ENCODE results near the gene COL23A1. TPM values are rescaled to one million over a fixed set of nuclear protein-coding genes. Genes with fewer than 3 reads are reported as not detected.

Gene COL23A1
- total RNA-seq, 1 experiment from 2014 or later = not detected

DNA sequence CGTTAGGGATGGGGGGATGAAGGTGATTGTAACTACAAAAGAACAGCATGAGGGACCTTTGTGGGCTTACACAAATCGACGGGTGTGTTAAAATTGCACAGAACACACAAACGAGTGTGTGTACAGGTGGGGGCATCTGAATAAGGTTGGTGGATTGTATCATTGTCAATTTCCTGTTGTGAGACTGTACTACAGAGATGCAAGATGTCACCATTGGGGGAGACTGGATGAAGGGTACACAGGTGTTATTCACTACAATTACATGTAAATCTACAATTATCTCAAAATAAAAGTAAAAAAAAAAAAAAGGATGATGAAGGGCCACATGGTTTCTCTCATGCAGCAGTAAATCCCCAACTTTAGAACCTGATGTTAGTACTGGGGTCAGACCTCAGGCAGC is 326.1 kb downstream of the COL23A1 start:
- intact Hi-C loops (cut with micrococcal nuclease; ENCODE audit: unreplicated experiment) = no loop called here
- H3K4me3 Mint-ChIP-seq (ENCODE audit: low read depth, unreplicated experiment) = no peak overlapping the region
- no TSS peak for BruUV-seq (replicated peaks)
- no peaks in the 10 kb centered on the region for H3K36me3 Mint-ChIP-seq (ENCODE audit: insufficient read depth, unreplicated experiment)
- CTCF ChIA-PET = interaction anchor here (0.6 to 0.7 kb wide), 2 partner anchors 86 to 1133 kb away, joined by 3 to 4 read pairs; no protein-coding TSS in a partner anchor
- no peaks in the 10 kb centered on the region for H3K9me3 Mint-ChIP-seq (ENCODE audit: low read depth, unreplicated experiment)
- TF ChIP-seq, protein P1, sequence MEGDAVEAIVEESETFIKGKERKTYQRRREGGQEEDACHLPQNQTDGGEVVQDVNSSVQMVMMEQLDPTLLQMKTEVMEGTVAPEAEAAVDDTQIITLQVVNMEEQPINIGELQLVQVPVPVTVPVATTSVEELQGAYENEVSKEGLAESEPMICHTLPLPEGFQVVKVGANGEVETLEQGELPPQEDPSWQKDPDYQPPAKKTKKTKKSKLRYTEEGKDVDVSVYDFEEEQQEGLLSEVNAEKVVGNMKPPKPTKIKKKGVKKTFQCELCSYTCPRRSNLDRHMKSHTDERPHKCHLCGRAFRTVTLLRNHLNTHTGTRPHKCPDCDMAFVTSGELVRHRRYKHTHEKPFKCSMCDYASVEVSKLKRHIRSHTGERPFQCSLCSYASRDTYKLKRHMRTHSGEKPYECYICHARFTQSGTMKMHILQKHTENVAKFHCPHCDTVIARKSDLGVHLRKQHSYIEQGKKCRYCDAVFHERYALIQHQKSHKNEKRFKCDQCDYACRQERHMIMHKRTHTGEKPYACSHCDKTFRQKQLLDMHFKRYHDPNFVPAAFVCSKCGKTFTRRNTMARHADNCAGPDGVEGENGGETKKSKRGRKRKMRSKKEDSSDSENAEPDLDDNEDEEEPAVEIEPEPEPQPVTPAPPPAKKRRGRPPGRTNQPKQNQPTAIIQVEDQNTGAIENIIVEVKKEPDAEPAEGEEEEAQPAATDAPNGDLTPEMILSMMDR (IDR thresholded peaks at IDR 0.05; ENCODE audit: unreplicated experiment) = no peak
- no peak for DNase-seq
- no peaks in the 10 kb centered on the region for H3K4me1 Mint-ChIP-seq (ENCODE audit: low read depth, unreplicated experiment)
- no peak overlapping the region for H3K27ac Mint-ChIP-seq (ENCODE audit: unreplicated experiment)
- peaks cover 30% of the 10 kb centered on the region for H3K27me3 Mint-ChIP-seq (ENCODE audit: unreplicated experiment)

DNA sequence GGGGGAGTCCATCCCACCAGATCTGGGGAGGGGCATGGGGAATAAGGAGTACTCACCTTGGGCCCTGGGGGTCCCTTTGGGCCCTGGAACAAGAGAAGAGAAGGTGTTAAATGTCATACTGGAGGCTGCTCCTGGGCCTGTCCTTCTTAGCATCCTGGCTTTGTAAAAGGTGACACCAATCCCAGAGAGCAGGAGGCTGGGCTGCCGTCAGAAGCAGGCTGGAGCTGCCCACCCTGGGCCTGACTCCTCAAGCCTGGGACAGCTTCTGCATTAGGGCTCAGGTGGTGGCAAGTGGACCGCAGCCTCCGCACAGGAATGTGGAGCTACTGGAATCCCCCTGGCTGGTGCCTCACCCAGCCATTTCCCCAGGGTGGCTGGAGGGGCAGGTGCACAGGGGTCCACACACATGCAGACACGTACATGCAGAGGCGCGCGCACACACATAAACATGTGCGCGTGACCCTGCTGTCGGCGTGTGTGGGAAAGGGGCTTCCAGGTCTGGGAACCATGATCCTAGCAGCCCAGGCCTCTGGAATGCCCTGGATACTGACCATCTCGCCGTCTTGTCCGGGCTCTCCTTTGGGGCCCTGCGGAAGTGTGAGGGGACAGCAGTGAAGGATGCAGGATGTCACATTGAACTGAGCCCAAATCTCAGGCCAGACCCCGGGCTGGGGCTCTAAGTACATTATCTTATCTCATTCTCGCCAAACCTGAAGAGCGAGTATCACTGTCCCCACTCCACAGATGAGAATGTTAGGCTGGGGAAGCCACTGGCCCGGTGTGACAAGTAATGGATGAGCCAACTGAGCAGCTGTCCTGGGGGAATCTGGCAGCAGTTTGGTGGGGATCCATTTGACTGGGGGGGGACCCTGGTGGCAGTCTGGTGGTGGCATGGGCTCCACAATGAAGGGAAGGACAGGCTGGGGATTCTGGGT is 328.3 kb downstream of the COL23A1 start:
- Mint-ChIP-seq H3K9me3 (ENCODE audit: low read depth, unreplicated experiment) (no peaks in the 10 kb centered on the region), H3K27ac (ENCODE audit: unreplicated experiment) (no peak overlapping the region), H3K4me3 (ENCODE audit: low read depth, unreplicated experiment) (no peak overlapping the region), H3K4me1 (ENCODE audit: low read depth, unreplicated experiment) (no peaks in the 10 kb centered on the region), H3K27me3 (ENCODE audit: unreplicated experiment) (peaks cover 28% of the 10 kb centered on the region), H3K36me3 (ENCODE audit: insufficient read depth, unreplicated experiment) (no peaks in the 10 kb centered on the region)
- TF ChIP-seq, protein P1 (IDR thresholded peaks at IDR 0.05; ENCODE audit: unreplicated experiment) = no peak
- no peak for DNase-seq
- intact Hi-C loops (cut with micrococcal nuclease; ENCODE audit: unreplicated experiment) = no loop called here
- CTCF ChIA-PET = no interaction called here
- BruUV-seq (replicated peaks) = no TSS peak

DNA sequence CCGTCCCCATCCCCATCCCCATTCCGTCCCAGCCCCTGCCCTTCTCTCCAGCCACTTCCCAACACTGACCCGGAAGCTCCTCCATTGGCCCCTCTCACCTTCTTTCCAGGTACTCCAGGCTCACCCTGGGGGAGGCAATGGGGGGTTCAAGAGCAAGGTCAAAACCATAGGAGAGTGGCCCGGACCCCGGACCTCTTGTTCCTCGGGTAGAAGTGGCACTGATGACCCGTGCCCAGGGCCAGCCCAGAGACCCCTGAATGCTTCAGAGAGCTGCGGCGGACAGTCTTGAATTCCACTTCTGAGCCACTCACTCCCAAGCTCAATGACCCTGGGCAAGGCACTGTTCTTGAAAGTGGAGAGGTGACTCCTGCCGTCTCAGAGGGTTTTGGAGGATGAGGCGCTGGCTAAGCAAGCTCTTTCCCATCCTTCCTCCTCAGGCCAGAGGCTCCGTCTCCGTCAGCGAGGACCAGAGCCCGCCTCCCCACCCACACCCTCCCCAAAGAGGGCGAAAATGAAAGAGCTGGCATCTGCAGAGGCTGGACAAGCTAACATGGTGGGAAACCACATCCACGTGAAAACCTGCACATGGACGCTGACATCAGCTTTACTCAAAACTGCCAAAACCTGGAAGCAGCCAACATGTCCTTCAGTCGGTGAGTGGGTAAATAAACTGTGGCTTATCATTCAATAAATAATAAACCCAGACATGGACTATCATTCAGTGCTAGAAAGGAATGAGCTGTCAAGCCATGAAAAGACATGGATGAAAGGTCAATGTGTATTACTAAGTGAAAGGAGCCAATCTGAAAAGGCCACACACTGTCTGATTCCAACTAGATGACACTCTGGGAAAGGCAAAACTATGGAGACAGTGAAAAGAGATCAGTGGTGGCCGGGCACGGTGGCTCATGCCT is 330.3 kb downstream of the COL23A1 start:
- intact Hi-C loops (cut with micrococcal nuclease; ENCODE audit: unreplicated experiment) = no loop called here
- no TSS peak for BruUV-seq (replicated peaks)
- Mint-ChIP-seq H3K27ac (ENCODE audit: unreplicated experiment) (no peak overlapping the region), H3K9me3 (ENCODE audit: low read depth, unreplicated experiment) (no peaks in the 10 kb centered on the region), H3K27me3 (ENCODE audit: unreplicated experiment) (peaks cover 34% of the 10 kb centered on the region), H3K4me3 (ENCODE audit: low read depth, unreplicated experiment) (no peak overlapping the region), H3K4me1 (ENCODE audit: low read depth, unreplicated experiment) (no peaks in the 10 kb centered on the region), H3K36me3 (ENCODE audit: insufficient read depth, unreplicated experiment) (no peaks in the 10 kb centered on the region)
- CTCF ChIA-PET = interaction anchor here (0.6 to 0.7 kb wide), 3 partner anchors 333 to 1224 kb away, joined by 3 to 4 read pairs (median 4); no protein-coding TSS in a partner anchor
- TF ChIP-seq, protein P1 (IDR thresholded peaks at IDR 0.05; ENCODE audit: unreplicated experiment) = no peak
- DNase-seq = no peak

DNA sequence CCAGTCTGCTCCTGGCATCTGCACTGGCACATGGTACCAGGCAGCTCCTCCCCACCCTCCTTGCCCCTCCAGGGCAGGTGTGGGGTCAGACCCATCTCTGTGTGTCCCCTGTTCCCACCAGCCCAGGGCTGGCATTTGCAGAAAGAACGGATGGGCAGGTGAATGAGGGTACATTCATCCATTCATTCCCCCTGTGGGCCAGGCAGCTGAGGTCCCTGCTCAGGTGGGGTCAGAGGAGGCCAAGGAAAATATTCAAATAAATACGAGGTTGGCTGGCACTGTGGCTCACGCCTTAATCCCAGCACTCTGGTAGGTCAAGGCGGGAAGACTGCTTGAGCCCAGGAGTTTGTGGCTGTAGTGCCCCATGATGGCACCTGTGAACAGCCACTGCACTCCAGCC is 332.5 kb downstream of the COL23A1 start:
- Mint-ChIP-seq H3K27ac (ENCODE audit: unreplicated experiment) (no peak overlapping the region), H3K36me3 (ENCODE audit: insufficient read depth, unreplicated experiment) (no peaks in the 10 kb centered on the region), H3K27me3 (ENCODE audit: unreplicated experiment) (peaks cover 46% of the 10 kb centered on the region), H3K4me3 (ENCODE audit: low read depth, unreplicated experiment) (no peak overlapping the region), H3K9me3 (ENCODE audit: low read depth, unreplicated experiment) (no peaks in the 10 kb centered on the region), H3K4me1 (ENCODE audit: low read depth, unreplicated experiment) (no peaks in the 10 kb centered on the region)
- intact Hi-C loops (cut with micrococcal nuclease; ENCODE audit: unreplicated experiment) = no loop called here
- CTCF ChIA-PET = no interaction called here
- no peak for DNase-seq
- no TSS peak for BruUV-seq (replicated peaks)
- TF ChIP-seq, protein P1 (IDR thresholded peaks at IDR 0.05; ENCODE audit: unreplicated experiment) = no peak
